CD4-positive, alpha-beta T cell (primary cell): ENCODE results near the gene CHCHD4. TPM values are rescaled to one million over a fixed set of nuclear protein-coding genes. Genes with fewer than 3 reads are reported as not detected.

ENCODE experiments used
- ATAC-seq: fragments of 200-7000 bp; cut with Tn5 transposase; one replicate; pipeline ENCODE4 v1.10.0; 2022; ENCODE audit warnings: mild to moderate bottlenecking; ENCODE audit not compliant: poor library complexity
- CTCF ChIA-PET: fragments of 350-600 bp; sonication (Branson Sonifier 250); formaldehyde crosslinking; loops from one replicate; lab custom pipeline; 2021; ENCODE audit warnings: antibody characterized with exemption, inconsistent platforms; lab: Charles Lee
- POLR2A ChIA-PET: fragments of 350-600 bp; sonication (Branson Sonifier 250); formaldehyde crosslinking; loops from one replicate; lab custom pipeline; 2021; ENCODE audit warnings: antibody characterized with exemption, inconsistent platforms; lab: Charles Lee
- DNase-seq, 14 experiments: peaks; one replicate each; pipeline ENCODE4 v3.0.0-alpha.2; 2013 to 2020; ENCODE audit warnings: mixed read lengths in 2 of 14
- H3K27ac ChIP-seq, 2 donors: one replicate each; pipeline versions ENCODE4 v1.5.1 to v1.7.0; 2013; ENCODE audit warnings: low read length in 2 of 2, low read depth in 1 of 2, mild to moderate bottlenecking in 1 of 2
- H3K27me3 ChIP-seq, 2 experiments: 1 replicate in 1 of 2; 2 replicates in 1 of 2; pipeline versions ENCODE4 v1.6.1 to v1.7.0; 2013; ENCODE audit warnings: low read length in 2 of 2, control low read depth in 1 of 2, mild to moderate bottlenecking in 1 of 2, moderate library complexity in 1 of 2; ENCODE audit not compliant: insufficient read depth in 2 of 2, control insufficient read depth in 1 of 2
- H3K36me3 ChIP-seq: one replicate; pipeline ENCODE4 v1.6.1; 2013; ENCODE audit warnings: low read length, control low read depth; ENCODE audit not compliant: insufficient read depth
- H3K4me1 ChIP-seq: one replicate; pipeline ENCODE4 v1.6.1; 2013; ENCODE audit warnings: low read length, control low read depth; ENCODE audit not compliant: insufficient read depth
- H3K4me3 ChIP-seq: one replicate; pipeline ENCODE4 v1.5.1; 2013; ENCODE audit warnings: mild to moderate bottlenecking, low read length, moderate library complexity
- H3K9me3 ChIP-seq, 2 experiments: 1 replicate in 1 of 2; 2 replicates in 1 of 2; pipeline versions ENCODE4 v1.6.1 to v1.7.0; 2013; ENCODE audit warnings: low read length in 2 of 2, mild to moderate bottlenecking in 2 of 2, control low read depth in 1 of 2, moderate library complexity in 1 of 2; ENCODE audit not compliant: control insufficient read depth in 1 of 2, insufficient read depth in 1 of 2
- H3K27ac Mint-ChIP-seq: one replicate; pipeline ENCODE4 v1.8.0; 2020; ENCODE audit warnings: mixed read lengths
- H3K27me3 Mint-ChIP-seq: one replicate; pipeline ENCODE4 v1.8.0; 2021; ENCODE audit warnings: mixed read lengths
- H3K36me3 Mint-ChIP-seq: one replicate; pipeline ENCODE4 v1.8.0; 2021; ENCODE audit warnings: low read depth, mixed read lengths
- H3K4me1 Mint-ChIP-seq: one replicate; pipeline ENCODE4 v1.8.0; 2021; ENCODE audit warnings: low read depth, mixed read lengths
- H3K4me3 Mint-ChIP-seq: one replicate; pipeline ENCODE4 v1.8.0; 2020; ENCODE audit warnings: mild to moderate bottlenecking, mixed read lengths
- H3K9me3 Mint-ChIP-seq: one replicate; pipeline ENCODE4 v1.8.0; 2020; ENCODE audit warnings: mixed read lengths
- CTCF ChIP-seq: fragments of 200-600 bp; IDR thresholded peaks from one replicate; pipeline ENCODE4 v1.8.0; 2022; ENCODE audit warnings: antibody characterized with exemption, mild to moderate bottlenecking
- intact Hi-C, 2 experiments: fragments of 100-400 bp; cut with DNase I in 1 of 2; cut with micrococcal nuclease in 1 of 2; formaldehyde crosslinking; loops; one replicate each; pipeline versions ENCODE4 v1.15.1 to v1.9.0; 2023 to 2025; cut with DNase I, micrococcal nuclease
- total RNA-seq, 174 experiments: library from RNA in 2 of 174; stranded (reverse) in 2 of 174; gene quantifications; one replicate each; pipeline ENCODE4 v1.2.3 and lab custom pipeline; 2021 to 2026

Gene CHCHD4
- total RNA-seq, 2 experiments from 2014 or later, result 0.50 to 1.1 TPM

- Mint-ChIP-seq H3K27ac (no peak overlapping the region), H3K4me1 (peaks cover 39% of the 10 kb centered on the region), H3K36me3 (peaks cover 53% of the 10 kb centered on the region), H3K4me3 (no peak overlapping the region), H3K27me3 (no peaks in the 10 kb centered on the region), H3K9me3 (no peaks in the 10 kb centered on the region)
- H3K9me3 ChIP-seq, result no peaks in the 10 kb centered on the region
- H3K4me1 ChIP-seq, result peaks cover 21% of the 10 kb centered on the region
- H3K27me3 ChIP-seq, result no peaks in the 10 kb centered on the region
- no peak for TF ChIP-seq CTCF
- no peak overlapping the region for H3K4me3 ChIP-seq
- no peak overlapping the region for H3K27ac ChIP-seq
- H3K36me3 ChIP-seq, result peaks cover 20% of the 10 kb centered on the region
- CTCF ChIA-PET, result no interaction called here
- intact Hi-C loops, result loop anchor here (5.0 to 10.0 kb wide), 5 partner anchors 223 to 944 kb away; partner anchors contain the start of genes HDAC11 (in 1 of the 2), MRPS25 (in 1 of the 2) and NR2C2 (in 1 of the 2)
- ATAC-seq (no peak), DNase-seq (no peak)
- POLR2A ChIA-PET, result no interaction called here
These were observed 4.4 kb downstream of the CHCHD4 start for GRCh38 chr3:14120111-14120920.

DNA sequence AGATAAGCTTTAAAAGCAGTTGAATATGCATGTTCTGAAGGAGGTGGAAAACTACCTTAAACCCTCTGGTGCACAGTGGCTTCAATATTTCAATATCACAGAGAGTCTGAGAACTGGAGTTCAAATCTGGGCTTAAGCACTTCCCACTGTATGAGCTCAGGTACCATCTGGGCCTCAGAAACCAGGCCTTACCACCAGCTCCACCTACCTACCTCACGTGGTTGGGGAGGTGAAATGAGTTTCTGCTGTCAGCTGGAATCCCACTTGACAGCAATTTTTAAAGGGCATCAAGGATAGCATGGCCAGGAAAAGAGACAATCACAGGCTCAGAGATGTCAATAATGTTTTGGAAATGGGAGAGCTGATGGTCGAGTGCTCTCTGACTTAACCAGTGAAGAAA is 5.0 kb downstream of the CHCHD4 start:
- ATAC-seq, result no peak
- intact Hi-C loops, result loop anchor here (5.0 to 10.0 kb wide), 6 partner anchors 222 to 945 kb away; partner anchors contain the start of genes HDAC11 (in 1 of the 2), MRPS25 (in 1 of the 2) and NR2C2 (in 1 of the 2)
- Histone ChIP-seq H3K27me3 (no peaks in the 10 kb centered on the region), H3K4me3 (no peak overlapping the region), H3K4me1 (peaks cover 20% of the 10 kb centered on the region), H3K9me3 (no peaks in the 10 kb centered on the region), H3K27ac (no peak overlapping the region), H3K36me3 (peaks cover 26% of the 10 kb centered on the region)
- H3K27me3 Mint-ChIP-seq, result no peaks in the 10 kb centered on the region
- ChIA-PET CTCF (no interaction called here), POLR2A (no interaction called here)
- no peak overlapping the region for H3K27ac Mint-ChIP-seq
- no peak for DNase-seq
- H3K9me3 Mint-ChIP-seq, result no peaks in the 10 kb centered on the region
- peaks cover 53% of the 10 kb centered on the region for H3K36me3 Mint-ChIP-seq
- H3K4me3 Mint-ChIP-seq, result no peak overlapping the region
- no peak for TF ChIP-seq CTCF
- peaks cover 35% of the 10 kb centered on the region for H3K4me1 Mint-ChIP-seq

- Mint-ChIP-seq H3K9me3 (no peaks in the 10 kb centered on the region), H3K4me3 (no peak overlapping the region), H3K27me3 (no peaks in the 10 kb centered on the region), H3K36me3 (peaks cover 56% of the 10 kb centered on the region), H3K4me1 (peaks cover 29% of the 10 kb centered on the region), H3K27ac (no peak overlapping the region)
- TF ChIP-seq CTCF, result no peak
- POLR2A ChIA-PET, result interaction anchor here (1.0 kb wide), 1 partner anchor 60 kb away, joined by 3 read pairs; the partner anchor contains the start of genes LSM3 and XPC
- intact Hi-C loops, result loop anchor here in 1 of 2 experiments (5.0 kb wide), 1 partner anchor 814 kb away; no protein-coding TSS in a partner anchor
- Histone ChIP-seq H3K27me3 (no peaks in the 10 kb centered on the region), H3K4me1 (peaks cover 14% of the 10 kb centered on the region), H3K9me3 (no peaks in the 10 kb centered on the region), H3K36me3 (peaks cover 35% of the 10 kb centered on the region), H3K27ac (no peak overlapping the region), H3K4me3 (no peak overlapping the region)
- no peak for ATAC-seq
- CTCF ChIA-PET, result interaction anchor here (1.2 kb wide), 1 partner anchor 26 kb away, joined by 3 read pairs; no protein-coding TSS in a partner anchor
- no peak for DNase-seq
These were observed 6.0 kb downstream of the CHCHD4 start for GRCh38 chr3:14118400-14119381.
